ENCODE measurements around the gene STOX1. TPM values are rescaled to one million over a fixed set of nuclear protein-coding genes. Genes with fewer than 3 reads are reported as not detected.
A peak's percentile ranks its signal among the peaks of the same experiment; 100 is the strongest.

The STOX1 gene
- total RNA-seq, 1 experiment from 2014 or later = 5.8 TPM

DNA sequence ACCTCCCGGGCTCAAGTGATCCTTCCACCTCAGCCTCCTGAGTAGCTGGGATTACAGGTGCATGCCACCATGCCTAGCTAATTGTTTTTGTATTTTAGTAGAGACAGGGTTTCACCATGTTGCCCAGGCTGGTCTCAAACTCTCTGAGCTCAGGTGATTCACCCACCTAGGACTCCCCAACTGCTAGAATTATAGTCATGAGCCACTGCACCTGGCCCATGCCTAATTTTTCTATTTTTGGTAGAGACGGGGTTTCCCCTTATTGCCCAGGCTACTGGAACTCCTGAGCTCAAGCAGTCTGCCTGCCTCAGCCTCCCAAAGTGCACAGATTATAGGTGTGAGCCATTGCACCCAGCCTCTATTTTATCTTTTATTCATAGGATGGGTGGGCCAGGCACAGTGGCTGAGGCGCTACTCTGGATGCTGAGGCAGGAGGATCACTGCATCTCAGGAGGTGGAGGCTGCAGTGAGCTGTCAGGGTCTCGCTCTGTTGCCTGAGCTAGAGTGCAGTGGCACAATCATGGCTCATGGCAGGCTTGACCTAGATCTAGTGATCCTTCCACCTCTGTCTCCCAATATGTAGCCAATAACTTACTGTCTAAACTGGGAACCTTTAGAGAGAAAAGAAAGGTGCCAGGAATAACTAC is 31.3 kb upstream of the STOX1 start:
- H3K4me1 ChIP-seq (ENCODE audit: control insufficient read depth, insufficient read depth, low read length) = no peaks in the 10 kb centered on the region
- H3K27me3 ChIP-seq (ENCODE audit: control insufficient read depth, insufficient read depth, low read length) = no peaks in the 10 kb centered on the region
- BruUV-seq (replicated peaks) = no TSS peak
- POLR2A ChIA-PET = no interaction called here
- DNase-seq (ENCODE audit: low read depth, low spot score) (no peak), ATAC-seq (peak; percentile 51; the same call in 1 of the 2 replicates)
- in situ Hi-C loops (cut with HindIII; ENCODE audit: low pct_unique_long_range_greater_than_20kb, low sequenced_read_pairs) = no loop called here
- no peak for TF ChIP-seq POLR2AphosphoS5 (IDR thresholded peaks at IDR 0.05; ENCODE audit: low read depth, low read length)
- TF ChIP-seq, protein P1, sequence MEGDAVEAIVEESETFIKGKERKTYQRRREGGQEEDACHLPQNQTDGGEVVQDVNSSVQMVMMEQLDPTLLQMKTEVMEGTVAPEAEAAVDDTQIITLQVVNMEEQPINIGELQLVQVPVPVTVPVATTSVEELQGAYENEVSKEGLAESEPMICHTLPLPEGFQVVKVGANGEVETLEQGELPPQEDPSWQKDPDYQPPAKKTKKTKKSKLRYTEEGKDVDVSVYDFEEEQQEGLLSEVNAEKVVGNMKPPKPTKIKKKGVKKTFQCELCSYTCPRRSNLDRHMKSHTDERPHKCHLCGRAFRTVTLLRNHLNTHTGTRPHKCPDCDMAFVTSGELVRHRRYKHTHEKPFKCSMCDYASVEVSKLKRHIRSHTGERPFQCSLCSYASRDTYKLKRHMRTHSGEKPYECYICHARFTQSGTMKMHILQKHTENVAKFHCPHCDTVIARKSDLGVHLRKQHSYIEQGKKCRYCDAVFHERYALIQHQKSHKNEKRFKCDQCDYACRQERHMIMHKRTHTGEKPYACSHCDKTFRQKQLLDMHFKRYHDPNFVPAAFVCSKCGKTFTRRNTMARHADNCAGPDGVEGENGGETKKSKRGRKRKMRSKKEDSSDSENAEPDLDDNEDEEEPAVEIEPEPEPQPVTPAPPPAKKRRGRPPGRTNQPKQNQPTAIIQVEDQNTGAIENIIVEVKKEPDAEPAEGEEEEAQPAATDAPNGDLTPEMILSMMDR (IDR thresholded peaks at IDR 0.05) = no peak
- TF ChIP-seq TCF7L2 (IDR thresholded peaks at IDR 0.05; ENCODE audit: low read depth, low read length) = no peak
- TF ChIP-seq, protein P2, sequence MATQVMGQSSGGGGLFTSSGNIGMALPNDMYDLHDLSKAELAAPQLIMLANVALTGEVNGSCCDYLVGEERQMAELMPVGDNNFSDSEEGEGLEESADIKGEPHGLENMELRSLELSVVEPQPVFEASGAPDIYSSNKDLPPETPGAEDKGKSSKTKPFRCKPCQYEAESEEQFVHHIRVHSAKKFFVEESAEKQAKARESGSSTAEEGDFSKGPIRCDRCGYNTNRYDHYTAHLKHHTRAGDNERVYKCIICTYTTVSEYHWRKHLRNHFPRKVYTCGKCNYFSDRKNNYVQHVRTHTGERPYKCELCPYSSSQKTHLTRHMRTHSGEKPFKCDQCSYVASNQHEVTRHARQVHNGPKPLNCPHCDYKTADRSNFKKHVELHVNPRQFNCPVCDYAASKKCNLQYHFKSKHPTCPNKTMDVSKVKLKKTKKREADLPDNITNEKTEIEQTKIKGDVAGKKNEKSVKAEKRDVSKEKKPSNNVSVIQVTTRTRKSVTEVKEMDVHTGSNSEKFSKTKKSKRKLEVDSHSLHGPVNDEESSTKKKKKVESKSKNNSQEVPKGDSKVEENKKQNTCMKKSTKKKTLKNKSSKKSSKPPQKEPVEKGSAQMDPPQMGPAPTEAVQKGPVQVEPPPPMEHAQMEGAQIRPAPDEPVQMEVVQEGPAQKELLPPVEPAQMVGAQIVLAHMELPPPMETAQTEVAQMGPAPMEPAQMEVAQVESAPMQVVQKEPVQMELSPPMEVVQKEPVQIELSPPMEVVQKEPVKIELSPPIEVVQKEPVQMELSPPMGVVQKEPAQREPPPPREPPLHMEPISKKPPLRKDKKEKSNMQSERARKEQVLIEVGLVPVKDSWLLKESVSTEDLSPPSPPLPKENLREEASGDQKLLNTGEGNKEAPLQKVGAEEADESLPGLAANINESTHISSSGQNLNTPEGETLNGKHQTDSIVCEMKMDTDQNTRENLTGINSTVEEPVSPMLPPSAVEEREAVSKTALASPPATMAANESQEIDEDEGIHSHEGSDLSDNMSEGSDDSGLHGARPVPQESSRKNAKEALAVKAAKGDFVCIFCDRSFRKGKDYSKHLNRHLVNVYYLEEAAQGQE (IDR thresholded peaks at IDR 0.05; ENCODE audit: insufficient read depth in 1 of 2, low read depth in 2 of 2, low read length in 1 of 2) = no peak
- no peak for TF ChIP-seq SIN3A (IDR thresholded peaks at IDR 0.05; ENCODE audit: borderline replicate concordance, insufficient read depth, low read depth, low read length)
- CTCF ChIA-PET = no interaction called here
- H3K36me3 ChIP-seq (ENCODE audit: control insufficient read depth, insufficient read depth, low read length) = peaks cover 10% of the 10 kb centered on the region
- H3K27ac ChIP-seq (ENCODE audit: low read length) = no peak overlapping the region
- no peak overlapping the region for H3K4me3 ChIP-seq (ENCODE audit: low read depth in 2 of 2, low read length in 2 of 2)
- intact Hi-C loops (cut with micrococcal nuclease; ENCODE audit: unreplicated experiment) = no loop called here
- H3K9me3 ChIP-seq (ENCODE audit: control insufficient read depth, insufficient read depth, low read depth, low read length) = no peaks in the 10 kb centered on the region

DNA sequence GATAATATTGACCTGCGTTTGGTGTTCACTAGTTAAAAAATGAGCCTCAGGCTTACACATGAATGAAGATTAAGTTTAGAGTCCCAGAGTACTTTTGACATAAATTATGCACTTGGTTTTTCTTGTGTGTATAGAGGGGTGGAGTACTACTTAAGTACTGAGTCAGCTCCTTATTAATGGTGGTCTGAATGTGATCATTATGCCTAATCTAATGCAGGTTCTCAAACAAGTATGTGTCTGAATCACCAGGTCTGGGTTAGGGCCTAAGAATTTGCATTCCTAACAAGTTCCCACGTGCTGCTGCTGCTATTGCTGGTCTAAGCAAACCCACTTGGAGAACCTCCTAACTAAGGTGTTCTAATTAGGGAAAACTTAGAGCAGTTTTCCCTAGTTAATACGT is 30.7 kb upstream of the STOX1 start:
- no peaks in the 10 kb centered on the region for H3K27me3 ChIP-seq (ENCODE audit: control insufficient read depth, insufficient read depth, low read length)
- DNase-seq (ENCODE audit: low read depth, low spot score) (no peak), ATAC-seq (0 out of 2 replicates have a peak, but pooled peaks have one; percentile 13)
- no peaks in the 10 kb centered on the region for H3K9me3 ChIP-seq (ENCODE audit: control insufficient read depth, insufficient read depth, low read depth, low read length)
- no TSS peak for BruUV-seq (replicated peaks)
- CTCF ChIA-PET = no interaction called here
- POLR2A ChIA-PET = no interaction called here
- H3K4me3 ChIP-seq (ENCODE audit: low read depth in 2 of 2, low read length in 2 of 2) = no peak overlapping the region
- TF ChIP-seq POLR2AphosphoS5 (IDR thresholded peaks at IDR 0.05; ENCODE audit: low read depth, low read length) (no peak), TCF7L2 (IDR thresholded peaks at IDR 0.05; ENCODE audit: low read depth, low read length) (no peak), SIN3A (IDR thresholded peaks at IDR 0.05; ENCODE audit: borderline replicate concordance, insufficient read depth, low read depth, low read length) (no peak)
- TF ChIP-seq, protein P2 (IDR thresholded peaks at IDR 0.05; ENCODE audit: insufficient read depth in 1 of 2, low read depth in 2 of 2, low read length in 1 of 2) = no peak
- TF ChIP-seq, protein P1 (IDR thresholded peaks at IDR 0.05) = no peak
- H3K4me1 ChIP-seq (ENCODE audit: control insufficient read depth, insufficient read depth, low read length) = no peaks in the 10 kb centered on the region
- peaks cover 4% of the 10 kb centered on the region for H3K36me3 ChIP-seq (ENCODE audit: control insufficient read depth, insufficient read depth, low read length)
- in situ Hi-C loops (cut with HindIII; ENCODE audit: low pct_unique_long_range_greater_than_20kb, low sequenced_read_pairs) = no loop called here
- intact Hi-C loops (cut with micrococcal nuclease; ENCODE audit: unreplicated experiment) = no loop called here
- H3K27ac ChIP-seq (ENCODE audit: low read length) = no peak overlapping the region
